Body of pancreas (tissue), 4 donors: ENCODE data around the gene RFX1.

Experiments used
- CTCF ChIP-seq, 7 experiments: fragments of 450-650 bp in 4 of 7; fragments of 200-600 bp in 3 of 7; sonication (generic) in 3 of 7; IDR thresholded peaks; one replicate each; pipeline ENCODE4 v1.5.1; 2016 to 2019; ENCODE audit warnings: antibody characterized with exemption in 7 of 7
- POLR2A ChIP-seq, 3 donors: fragments of 450-650 bp; IDR thresholded peaks; one replicate each; pipeline ENCODE4 v1.6.1; 2016; ENCODE audit warnings: antibody characterized with exemption in 3 of 3, mild to moderate bottlenecking in 2 of 3

- TF ChIP-seq POLR2A (IDR thresholded peaks at IDR 0.05) (no peak), CTCF (IDR thresholded peaks at IDR 0.05) (no peak)
Observed at GRCh38 chr19:13999085-13999484, 7.0 kb downstream of the RFX1 start.
